Breast epithelium (tissue), 4 donors: Measurements from ENCODE around the gene OR6S1. TPM values are rescaled to one million over a fixed set of nuclear protein-coding genes. Genes with fewer than 3 reads are reported as not detected.

ENCODE experiments used
- DNase-seq, 2 donors: peaks; one replicate each; pipeline ENCODE4 v3.0.0-alpha.2; 2019; ENCODE audit warnings: low spot score in 2 of 2
- H3K27ac ChIP-seq, 2 donors: fragments of 200-600 bp; sonication (generic) in 1 of 2; one replicate each; pipeline ENCODE4 v1.5.1; 2016 to 2019; ENCODE audit warnings: mild to moderate bottlenecking in 1 of 2
- H3K27me3 ChIP-seq, 2 donors: fragments of 200-600 bp; sonication (generic) in 1 of 2; one replicate each; pipeline versions ENCODE4 v1.5.1 to v1.6.0; 2017 to 2019; ENCODE audit warnings: control low read depth in 1 of 2, mild to moderate bottlenecking in 1 of 2
- H3K36me3 ChIP-seq: fragments of 200-600 bp; one replicate; pipeline ENCODE4 v1.5.1; 2019
- H3K4me1 ChIP-seq, 2 donors: fragments of 200-600 bp; sonication (generic); one replicate each; pipeline ENCODE4 v1.5.1; 2016 to 2019; ENCODE audit warnings: control low read depth in 1 of 2
- H3K4me3 ChIP-seq, 3 donors: fragments of 200-600 bp; sonication (generic); 1 replicate in 2 of 3; 2 replicates in 1 of 3; pipeline ENCODE4 v1.5.1; 2016 to 2019; ENCODE audit warnings: mild to moderate bottlenecking in 3 of 3, moderate library complexity in 2 of 3
- H3K9me3 ChIP-seq, 2 donors: fragments of 200-600 bp; sonication (generic) in 1 of 2; one replicate each; pipeline ENCODE4 v1.5.1; 2016 to 2019; ENCODE audit warnings: control low read depth in 1 of 2
- POLR2A ChIP-seq: fragments of 450-650 bp; IDR thresholded peaks from one replicate; pipeline ENCODE4 v1.6.1; 2016; ENCODE audit warnings: antibody characterized with exemption, mild to moderate bottlenecking, moderate library complexity
- POLR2AphosphoS5 ChIP-seq, 3 donors: sonication (generic); formaldehyde crosslinking; IDR thresholded peaks; one replicate each; pipeline ENCODE4 v1.6.1; 2017; ENCODE audit warnings: antibody characterized with exemption in 3 of 3
- intact Hi-C: fragments of 100-400 bp; cut with DNase I; formaldehyde crosslinking; loops from one replicate; pipeline ENCODE4 v1.15.1; 2023; ENCODE audit warnings: low total_unique reads
- total RNA-seq, 3 donors: library from RNA; depleted of rRNA; stranded (reverse); fragments of >200 nt; gene quantifications; one replicate each; pipeline ENCODE4 v1.1.0, GENCODE V29; 2016
- TF ChIP-seq, protein P1 (sequence below), 3 donors: fragments of 450-650 bp; IDR thresholded peaks; one replicate each; pipeline ENCODE4 v1.5.1; 2016 to 2017; ENCODE audit warnings: antibody characterized with exemption in 3 of 3, mild to moderate bottlenecking in 3 of 3, moderate library complexity in 3 of 3

OR6S1 gene
- total RNA-seq, 3 donors from 2014 or later = not detected

DNA sequence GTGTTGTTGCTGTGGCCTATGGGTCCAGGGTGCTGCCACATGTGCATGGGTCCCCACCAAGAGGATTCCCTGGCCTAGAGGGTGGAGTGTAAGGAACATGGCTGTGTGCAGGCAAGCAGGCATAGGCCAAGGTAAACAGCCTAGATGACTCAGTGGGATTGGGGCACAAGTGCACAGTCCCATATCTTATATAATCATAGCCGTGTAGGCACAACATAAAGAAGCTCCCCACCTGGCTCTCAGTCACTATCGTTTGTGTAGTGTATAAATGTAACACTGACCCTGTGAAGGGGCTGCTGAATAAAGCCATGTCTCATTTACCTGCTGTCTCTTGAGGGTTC, 34.6 kb downstream of the OR6S1 start:
- DNase-seq = no peak

DNA sequence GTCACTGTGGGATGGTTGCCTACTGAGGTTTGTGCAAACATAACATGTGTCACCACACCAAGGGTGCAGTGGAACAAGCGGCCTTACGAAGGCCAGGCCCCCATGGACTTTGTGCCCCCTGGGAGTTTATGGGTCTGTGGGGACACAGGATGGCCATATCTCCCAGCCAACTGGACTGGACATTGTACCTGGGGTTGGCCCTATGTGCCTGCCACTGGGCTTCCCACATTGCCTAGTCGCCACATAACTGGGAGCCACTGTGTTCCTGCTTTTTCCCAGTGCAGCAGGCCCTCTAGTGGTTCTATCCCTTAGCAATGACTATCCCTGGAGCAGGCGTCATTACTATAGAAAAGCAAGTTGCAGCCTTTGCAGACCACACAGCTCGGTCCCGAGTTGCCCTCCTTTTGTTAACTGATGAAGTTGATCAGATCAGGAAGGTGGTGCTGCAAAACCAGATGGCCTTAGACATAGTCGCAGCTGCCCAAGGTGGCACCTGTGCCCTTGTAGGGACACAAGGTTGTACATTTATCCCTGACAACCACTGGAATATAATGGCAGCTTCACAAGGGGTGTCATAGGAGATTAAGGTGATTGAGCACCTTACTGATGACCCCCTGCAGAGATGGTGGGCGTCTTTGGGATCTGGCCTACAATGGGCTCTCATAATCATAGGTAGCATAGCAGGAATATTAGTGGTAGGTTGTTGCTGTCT, 35.1 kb downstream of the OR6S1 start:
- H3K27ac ChIP-seq = no peak overlapping the region
- intact Hi-C loops = loop anchor here (5.0 to 10.0 kb wide), 2 partner anchors 152 to 194 kb away; partner anchors contain the start of genes APEX1, OSGEP and TEP1
- H3K9me3 ChIP-seq = no peaks in the 10 kb centered on the region
- no peak for TF ChIP-seq POLR2A
- TF ChIP-seq POLR2AphosphoS5 (IDR thresholded peaks at IDR 0.05) = no peak
- TF ChIP-seq, protein P1, sequence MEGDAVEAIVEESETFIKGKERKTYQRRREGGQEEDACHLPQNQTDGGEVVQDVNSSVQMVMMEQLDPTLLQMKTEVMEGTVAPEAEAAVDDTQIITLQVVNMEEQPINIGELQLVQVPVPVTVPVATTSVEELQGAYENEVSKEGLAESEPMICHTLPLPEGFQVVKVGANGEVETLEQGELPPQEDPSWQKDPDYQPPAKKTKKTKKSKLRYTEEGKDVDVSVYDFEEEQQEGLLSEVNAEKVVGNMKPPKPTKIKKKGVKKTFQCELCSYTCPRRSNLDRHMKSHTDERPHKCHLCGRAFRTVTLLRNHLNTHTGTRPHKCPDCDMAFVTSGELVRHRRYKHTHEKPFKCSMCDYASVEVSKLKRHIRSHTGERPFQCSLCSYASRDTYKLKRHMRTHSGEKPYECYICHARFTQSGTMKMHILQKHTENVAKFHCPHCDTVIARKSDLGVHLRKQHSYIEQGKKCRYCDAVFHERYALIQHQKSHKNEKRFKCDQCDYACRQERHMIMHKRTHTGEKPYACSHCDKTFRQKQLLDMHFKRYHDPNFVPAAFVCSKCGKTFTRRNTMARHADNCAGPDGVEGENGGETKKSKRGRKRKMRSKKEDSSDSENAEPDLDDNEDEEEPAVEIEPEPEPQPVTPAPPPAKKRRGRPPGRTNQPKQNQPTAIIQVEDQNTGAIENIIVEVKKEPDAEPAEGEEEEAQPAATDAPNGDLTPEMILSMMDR (IDR thresholded peaks at IDR 0.05) = peak in 2 of 3 donors; percentile 16 to 45
- DNase-seq = no peak
- H3K4me1 ChIP-seq = no peaks in the 10 kb centered on the region
- no peak overlapping the region for H3K4me3 ChIP-seq
- no peaks in the 10 kb centered on the region for H3K36me3 ChIP-seq
- H3K27me3 ChIP-seq = no peaks in the 10 kb centered on the region

More for the DNA sequence above, 34.6 kb downstream of the OR6S1 start:
- no peaks in the 10 kb centered on the region for H3K9me3 ChIP-seq
- H3K27me3 ChIP-seq = no peaks in the 10 kb centered on the region
- no peaks in the 10 kb centered on the region for H3K4me1 ChIP-seq
- H3K27ac ChIP-seq = no peak overlapping the region
- intact Hi-C loops = loop anchor here (5.0 to 10.0 kb wide), 2 partner anchors 152 to 195 kb away; partner anchors contain the start of genes APEX1, OSGEP and TEP1
- TF ChIP-seq POLR2A (no peak), POLR2AphosphoS5 (IDR thresholded peaks at IDR 0.05) (no peak)
- TF ChIP-seq, protein P1 (IDR thresholded peaks at IDR 0.05) = no peak
- no peak overlapping the region for H3K4me3 ChIP-seq
- H3K36me3 ChIP-seq = no peaks in the 10 kb centered on the region

DNA sequence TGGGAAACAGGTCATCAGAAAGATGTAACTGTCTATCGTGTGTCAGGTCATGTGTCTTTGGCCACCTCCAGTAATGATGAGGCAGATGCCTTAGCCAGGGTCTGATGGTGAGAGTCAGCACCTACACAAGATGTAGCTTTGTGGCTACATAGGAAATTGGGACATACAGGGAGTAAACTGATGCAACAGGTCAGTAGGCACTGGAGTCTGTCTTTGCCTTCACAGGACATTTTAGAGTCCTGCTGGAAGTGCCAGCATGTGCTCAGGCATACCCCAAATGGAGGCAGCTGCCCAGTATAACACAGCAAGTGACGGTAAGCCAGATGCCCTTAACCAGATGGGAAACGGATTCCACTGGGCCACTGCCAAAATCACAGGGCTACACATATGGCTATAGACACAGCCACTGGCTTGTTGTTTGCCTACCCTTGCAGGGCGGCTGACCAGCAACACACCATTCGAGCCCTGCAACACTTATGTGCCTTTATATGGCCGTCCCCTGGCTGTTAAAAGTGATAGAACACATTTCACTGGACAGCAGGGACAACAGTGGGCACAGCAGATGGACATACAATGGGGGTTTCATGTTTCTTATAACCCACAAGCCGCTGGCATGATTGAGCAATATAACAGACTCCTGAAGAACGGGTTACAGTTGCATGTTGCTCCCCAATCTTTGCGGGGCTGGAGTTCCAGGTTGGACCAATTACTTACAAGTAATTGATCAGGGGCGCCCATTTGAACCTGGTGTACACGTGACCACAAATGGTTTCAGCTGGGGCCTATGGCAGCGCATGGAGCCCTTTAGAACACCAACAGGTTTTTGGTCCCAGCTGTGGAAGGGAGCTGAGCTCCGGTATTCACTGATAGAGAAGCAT, 37.4 kb downstream of the OR6S1 start:
- Histone ChIP-seq H3K4me3 (no peak overlapping the region), H3K27me3 (no peaks in the 10 kb centered on the region), H3K36me3 (no peaks in the 10 kb centered on the region), H3K9me3 (no peaks in the 10 kb centered on the region), H3K27ac (no peak overlapping the region), H3K4me1 (no peaks in the 10 kb centered on the region)
- no peak for TF ChIP-seq POLR2AphosphoS5 (IDR thresholded peaks at IDR 0.05)
- TF ChIP-seq POLR2A = no peak
- TF ChIP-seq, protein P1 (IDR thresholded peaks at IDR 0.05) = no peak
- intact Hi-C loops = loop anchor here (10.0 kb wide), 1 partner anchor 149 kb away; the partner anchor contains the start of genes APEX1 and OSGEP
- no peak for DNase-seq

DNA sequence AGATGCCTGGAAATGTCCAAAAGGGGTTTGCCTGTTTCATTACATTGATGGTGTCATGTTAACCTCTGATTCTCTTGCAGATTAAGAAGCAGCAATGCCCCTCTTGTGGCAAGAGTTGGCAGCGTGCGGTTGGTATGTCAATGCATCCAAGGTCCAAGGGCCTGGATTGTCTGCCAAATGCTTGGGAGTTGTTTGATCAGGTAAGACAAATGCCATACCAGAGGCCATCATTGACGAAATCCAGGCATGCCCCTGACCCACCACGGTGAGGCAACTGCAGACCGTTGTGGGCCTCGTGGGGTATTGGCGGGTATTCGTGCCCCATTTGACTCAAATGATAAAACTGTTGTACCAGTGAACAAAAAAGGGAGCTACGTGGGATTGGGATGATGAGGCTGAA, 38.9 kb downstream of the OR6S1 start:
- TF ChIP-seq POLR2AphosphoS5 (IDR thresholded peaks at IDR 0.05) = no peak
- TF ChIP-seq, protein P1 (IDR thresholded peaks at IDR 0.05) = no peak
- no peak for TF ChIP-seq POLR2A
- Histone ChIP-seq H3K27ac (no peak overlapping the region), H3K36me3 (no peaks in the 10 kb centered on the region), H3K27me3 (no peaks in the 10 kb centered on the region), H3K9me3 (no peaks in the 10 kb centered on the region), H3K4me3 (no peak overlapping the region), H3K4me1 (no peaks in the 10 kb centered on the region)
- intact Hi-C loops = loop anchor here (10.0 kb wide), 1 partner anchor 148 kb away; the partner anchor contains the start of genes APEX1 and OSGEP
- no peak for DNase-seq
